Measurements from ENCODE around the gene NUMBL.

DNA sequence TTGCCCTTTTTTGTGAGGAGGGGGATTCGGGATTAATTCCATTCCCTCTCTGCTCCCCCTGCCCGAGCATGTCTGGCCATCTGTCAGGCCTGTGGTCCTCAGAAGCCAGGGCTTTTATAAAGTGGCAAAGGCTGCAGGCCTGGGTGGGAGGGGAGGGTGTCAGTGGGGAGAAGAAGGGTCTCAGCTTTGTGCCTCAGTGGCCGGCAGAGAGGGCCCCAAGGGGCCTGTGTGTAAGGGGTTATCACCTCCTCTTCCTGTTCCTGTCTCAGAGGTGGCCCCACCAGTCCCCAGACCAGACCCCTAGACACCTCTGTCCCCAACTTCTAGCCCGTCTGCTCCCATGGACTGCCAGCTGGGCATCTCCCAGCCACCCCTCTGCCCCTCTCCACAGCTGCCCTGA is 3.4 kb upstream of the NUMBL start:
- TF ChIP-seq CTCF (IDR thresholded peaks at IDR 0.05; ENCODE audit: insufficient read depth, low read depth, low read length), result no peak
- TF ChIP-seq EZH2 (IDR thresholded peaks at IDR 0.05; ENCODE audit: insufficient read depth, low read length), result no peak

Data from astrocyte (in vitro differentiated cells and primary cell).